Naive thymus-derived CD8-positive, alpha-beta T cell (primary cell): Measurements from ENCODE around the gene CACNA1I. TPM values are rescaled to one million over a fixed set of nuclear protein-coding genes. Genes with fewer than 3 reads are reported as not detected.

Experiments used
- ATAC-seq, 2 donors: fragments of 150-1000 bp; cut with Tn5 transposase in 1 of 2; sonication (Bioruptor Pico), chemical (Tn5 transposase) in 1 of 2; 1 replicate in 1 of 2; 2 replicates in 1 of 2; pipeline ENCODE4 v1.10.0; 2021; ENCODE audit warnings: mild to moderate bottlenecking in 2 of 2, moderate library complexity in 2 of 2
- POLR2A ChIA-PET: fragments of 350-600 bp; sonication (Branson Sonifier 250); formaldehyde crosslinking; loops from one replicate; lab custom pipeline; 2021; ENCODE audit warnings: antibody characterized with exemption; lab: Charles Lee
- DNase-seq, 10 donors: peaks; one replicate each; pipeline versions ENCODE4 v3.0.0 to v3.0.0-alpha.2; 2020 to 2022
- H3K27ac Mint-ChIP-seq, 10 donors: one replicate each; pipeline ENCODE4 v1.8.0; 2020 to 2022; ENCODE audit warnings: mild to moderate bottlenecking in 10 of 10, mixed read lengths in 10 of 10, moderate library complexity in 4 of 10, inconsistent platforms in 1 of 10
- H3K27me3 Mint-ChIP-seq, 5 donors: one replicate each; pipeline ENCODE4 v1.8.0; 2021 to 2022; ENCODE audit warnings: mixed read lengths in 5 of 5
- H3K36me3 Mint-ChIP-seq, 3 donors: one replicate each; pipeline ENCODE4 v1.8.0; 2020 to 2022; ENCODE audit warnings: mixed read lengths in 3 of 3, mild to moderate bottlenecking in 2 of 3, inconsistent platforms in 1 of 3
- H3K4me1 Mint-ChIP-seq, 4 donors: one replicate each; pipeline ENCODE4 v1.8.0; 2021 to 2022; ENCODE audit warnings: mixed read lengths in 4 of 4
- H3K4me3 Mint-ChIP-seq, 10 donors: one replicate each; pipeline ENCODE4 v1.8.0; 2020 to 2022; ENCODE audit warnings: mild to moderate bottlenecking in 10 of 10, mixed read lengths in 10 of 10, moderate library complexity in 6 of 10, inconsistent platforms in 1 of 10
- H3K9me3 Mint-ChIP-seq, 9 donors: one replicate each; pipeline ENCODE4 v1.8.0; 2020 to 2022; ENCODE audit warnings: mixed read lengths in 9 of 9, mild to moderate bottlenecking in 3 of 9, inconsistent platforms in 1 of 9, moderate library complexity in 1 of 9
- polyA plus RNA-seq, 3 donors: library from polyadenylated mRNA; unstranded; fragments of 300-500 nt; fragmentation: Illumina TruSeq; gene quantifications; one replicate each; pipeline ENCODE4 v1.2.3, GENCODE V29; 2021
- total RNA-seq, 8 experiments: library from RNA in 2 of 8; stranded (reverse) in 2 of 8; gene quantifications; one replicate each; pipeline ENCODE4 v1.2.3 and lab custom pipeline; 2021 to 2026

The CACNA1I gene
- total and polyA plus RNA-seq, 5 experiments from 2014 or later = 0.04 to 14.9 (median 0.33) TPM

DNA sequence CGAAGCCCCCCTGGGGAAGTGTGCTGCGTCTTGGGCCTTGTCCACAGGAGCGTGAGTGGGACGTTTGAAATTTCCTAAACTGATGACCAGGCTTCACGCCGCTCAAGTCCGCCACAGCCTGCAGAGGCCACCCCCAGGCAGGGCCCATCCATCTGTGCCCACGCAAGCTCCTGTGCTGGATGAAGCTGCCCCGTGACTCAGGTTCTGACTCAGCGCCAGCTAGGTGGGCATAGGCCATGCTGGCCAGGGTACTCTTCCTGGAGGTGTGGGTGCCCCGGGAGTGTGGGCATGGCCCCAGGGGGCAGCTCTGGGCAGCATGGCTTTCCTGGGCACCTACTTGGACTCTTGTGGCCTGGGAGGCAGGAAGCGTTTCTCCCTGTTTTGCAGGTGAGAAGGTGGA, 134.8 kb downstream of the CACNA1I start:
- Mint-ChIP-seq H3K9me3 (no peaks in the 10 kb centered on the region), H3K36me3 (no peaks in the 10 kb centered on the region), H3K4me3 (no peak overlapping the region), H3K4me1 (peaks cover 0 to 1% (median 0%) of the 10 kb centered on the region in 4 donors), H3K27me3 (peaks cover 0 to 8% (median 2%) of the 10 kb centered on the region in 5 donors), H3K27ac (no peak overlapping the region)
- POLR2A ChIA-PET = no interaction called here
- no peak for ATAC-seq
- no peak for DNase-seq

DNA sequence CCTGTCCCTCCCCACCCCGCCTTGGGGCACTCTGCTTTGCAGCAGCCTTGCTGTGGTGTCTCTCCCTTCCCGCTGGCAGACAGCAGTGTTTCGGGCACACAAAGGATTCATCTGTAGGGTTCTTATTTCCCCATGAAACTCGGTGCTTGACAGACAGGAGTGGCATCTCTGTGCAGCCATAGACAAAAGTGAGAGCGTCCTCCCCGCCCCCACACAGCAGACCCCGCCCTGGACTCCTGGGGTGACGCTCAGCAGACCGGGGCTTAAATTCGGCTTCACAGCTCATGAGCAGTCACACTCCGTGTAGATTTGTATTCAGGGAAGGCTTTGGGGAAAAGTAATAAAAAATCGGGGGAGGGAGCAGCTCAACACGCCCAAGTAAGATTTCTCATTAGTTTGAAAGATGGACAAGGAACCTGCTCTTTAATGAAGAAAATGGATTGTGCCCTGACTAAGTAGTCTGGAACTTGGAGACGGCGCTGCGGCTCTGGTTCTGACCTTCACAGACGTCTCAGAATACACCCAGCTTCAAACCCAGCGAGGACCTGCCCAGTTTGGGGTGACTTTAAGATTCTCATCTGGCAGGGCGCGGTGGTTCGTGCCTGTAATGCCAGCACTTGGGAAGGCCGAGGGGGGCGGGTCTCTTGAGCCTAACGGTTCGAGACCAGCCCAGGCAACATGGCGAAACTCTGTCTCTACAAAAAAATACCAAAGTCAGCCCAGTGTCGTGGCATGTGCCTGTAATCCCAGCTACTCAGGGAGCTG, 136.0 kb downstream of the CACNA1I start:
- Mint-ChIP-seq H3K9me3 (no peaks in the 10 kb centered on the region), H3K4me1 (peaks cover 0 to 1% (median 0%) of the 10 kb centered on the region in 4 donors), H3K36me3 (no peaks in the 10 kb centered on the region), H3K27me3 (peaks cover 0 to 13% (median 2%) of the 10 kb centered on the region in 5 donors), H3K27ac (no peak overlapping the region), H3K4me3 (no peak overlapping the region)
- ATAC-seq (no peak), DNase-seq (no peak)
- POLR2A ChIA-PET = no interaction called here

DNA sequence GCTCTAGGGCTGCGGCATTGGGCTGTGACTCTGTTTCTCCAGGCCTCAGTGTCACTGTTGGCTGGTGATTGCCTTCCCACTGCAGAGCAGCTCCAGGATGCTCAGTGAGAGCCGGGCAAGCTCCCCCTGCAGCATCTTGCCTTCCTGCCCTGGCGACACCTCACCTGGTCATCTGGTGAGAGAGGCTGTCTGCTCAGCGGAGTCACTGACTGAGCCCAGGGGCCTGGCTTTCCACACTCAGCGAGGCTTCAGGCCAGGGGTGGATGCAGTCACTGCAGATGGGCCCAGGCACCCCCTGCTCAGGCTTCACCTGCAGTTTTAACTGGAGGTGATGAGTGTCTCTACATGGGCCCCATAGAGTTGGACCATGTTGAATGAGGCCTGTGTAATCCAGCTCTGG, 136.8 kb downstream of the CACNA1I start:
- no peak overlapping the region for H3K4me3 Mint-ChIP-seq
- peaks cover 0 to 1% (median 0%) of the 10 kb centered on the region in 4 donors for H3K4me1 Mint-ChIP-seq
- peaks cover 0 to 13% (median 2%) of the 10 kb centered on the region in 5 donors for H3K27me3 Mint-ChIP-seq
- POLR2A ChIA-PET = no interaction called here
- DNase-seq = no peak
- H3K27ac Mint-ChIP-seq = no peak overlapping the region
- H3K36me3 Mint-ChIP-seq = no peaks in the 10 kb centered on the region
- no peaks in the 10 kb centered on the region for H3K9me3 Mint-ChIP-seq
- no peak for ATAC-seq

DNA sequence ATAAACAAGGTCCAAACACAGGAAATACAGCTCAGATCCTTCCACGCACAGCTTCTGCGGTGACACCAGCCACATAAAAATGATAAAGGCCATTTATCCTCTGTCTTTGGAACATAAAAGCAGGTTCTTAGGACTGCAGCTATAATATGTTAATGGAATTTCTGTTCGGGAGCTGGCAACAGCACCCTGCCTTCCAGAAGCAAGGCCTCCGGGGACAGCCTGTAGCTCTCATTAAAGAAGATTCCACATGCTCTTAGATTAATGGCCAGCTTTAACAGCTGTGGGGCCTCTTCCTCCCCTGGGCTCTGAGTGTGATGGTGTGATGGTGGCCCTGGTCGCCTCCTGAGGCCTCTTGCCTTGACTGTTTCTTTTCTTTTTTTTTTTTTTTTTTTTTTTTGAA, 137.3 kb downstream of the CACNA1I start:
- H3K27me3 Mint-ChIP-seq = peaks cover 0 to 13% (median 2%) of the 10 kb centered on the region in 5 donors
- ATAC-seq (no peak), DNase-seq (no peak)
- no peaks in the 10 kb centered on the region for H3K36me3 Mint-ChIP-seq
- no peak overlapping the region for H3K27ac Mint-ChIP-seq
- peaks cover 0 to 1% (median 0%) of the 10 kb centered on the region in 4 donors for H3K4me1 Mint-ChIP-seq
- no peaks in the 10 kb centered on the region for H3K9me3 Mint-ChIP-seq
- POLR2A ChIA-PET = interaction anchor here (0.7 kb wide), 1 partner anchor 51 kb away, joined by 4 read pairs; no protein-coding TSS in a partner anchor
- no peak overlapping the region for H3K4me3 Mint-ChIP-seq

DNA sequence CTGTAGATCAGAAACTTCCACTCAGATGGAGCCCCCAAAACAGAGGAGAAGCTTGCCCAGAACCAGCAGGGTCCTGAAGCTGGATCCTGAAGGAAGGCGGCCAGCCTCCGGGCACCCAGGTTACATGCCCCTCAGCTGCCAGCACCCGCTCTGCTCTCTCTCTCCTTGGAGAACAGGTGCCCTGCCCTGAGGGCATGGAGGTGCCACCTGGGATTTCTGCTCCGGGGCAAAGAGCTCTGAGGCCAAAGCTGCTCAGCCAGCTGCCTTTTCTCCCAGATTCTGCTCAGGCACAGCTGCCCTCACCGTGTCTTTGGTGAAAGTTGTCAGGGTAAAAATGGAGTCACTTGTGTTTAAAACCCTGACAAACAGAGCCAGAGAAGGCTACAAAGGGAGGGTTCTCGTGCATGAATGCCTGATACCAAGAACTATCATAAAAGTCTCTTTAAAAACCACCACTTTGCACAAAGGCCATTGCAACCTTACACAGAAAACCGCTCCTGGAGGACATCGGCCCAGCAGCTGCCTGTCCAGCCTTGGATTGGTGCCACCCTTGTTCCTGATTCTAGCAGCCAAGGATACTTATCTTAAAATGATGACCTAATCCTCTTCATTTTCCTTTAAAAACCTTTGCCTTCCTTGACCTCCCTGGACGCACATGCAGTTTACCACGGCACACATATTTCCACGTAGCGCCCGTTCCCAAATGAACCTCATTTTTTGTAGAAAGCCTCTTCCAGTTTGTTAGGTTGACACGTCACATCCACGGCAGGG, 140.0 kb downstream of the CACNA1I start:
- Mint-ChIP-seq H3K4me3 (no peak overlapping the region), H3K36me3 (no peaks in the 10 kb centered on the region), H3K9me3 (no peaks in the 10 kb centered on the region), H3K4me1 (peaks cover 0 to 1% (median 0%) of the 10 kb centered on the region in 4 donors), H3K27me3 (peaks cover 0 to 13% (median 1%) of the 10 kb centered on the region in 5 donors), H3K27ac (no peak overlapping the region)
- no peak for DNase-seq
- POLR2A ChIA-PET = no interaction called here
- ATAC-seq = no peak

DNA sequence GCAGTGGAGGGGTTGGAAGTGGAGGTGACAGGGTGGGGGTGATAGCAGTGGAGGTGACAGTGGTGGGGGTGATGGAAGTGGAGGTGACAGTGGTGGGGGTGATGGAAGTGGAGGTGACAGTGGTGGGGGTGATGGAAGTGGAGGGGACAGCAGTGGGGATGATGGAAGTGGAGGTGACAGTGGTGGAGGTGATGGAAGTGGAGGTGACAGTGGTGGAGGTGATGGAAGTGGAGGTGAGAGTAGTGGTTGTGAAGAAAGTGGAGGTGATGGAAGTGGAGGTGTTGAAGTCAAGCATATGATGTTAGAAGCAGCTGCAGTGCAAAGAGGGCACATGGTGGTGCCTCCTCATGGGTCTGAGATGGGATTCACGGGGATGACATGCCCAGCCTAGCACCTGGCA, 141.5 kb downstream of the CACNA1I start:
- Mint-ChIP-seq H3K27me3 (peaks cover 0 to 13% (median 1%) of the 10 kb centered on the region in 5 donors), H3K27ac (peak overlapping the region in 1 of 10 donors; percentile 53), H3K9me3 (no peaks in the 10 kb centered on the region), H3K4me1 (peaks cover 0 to 1% (median 0%) of the 10 kb centered on the region in 4 donors), H3K36me3 (no peaks in the 10 kb centered on the region), H3K4me3 (no peak overlapping the region)
- DNase-seq (no peak), ATAC-seq (no peak)
- POLR2A ChIA-PET = no interaction called here

DNA sequence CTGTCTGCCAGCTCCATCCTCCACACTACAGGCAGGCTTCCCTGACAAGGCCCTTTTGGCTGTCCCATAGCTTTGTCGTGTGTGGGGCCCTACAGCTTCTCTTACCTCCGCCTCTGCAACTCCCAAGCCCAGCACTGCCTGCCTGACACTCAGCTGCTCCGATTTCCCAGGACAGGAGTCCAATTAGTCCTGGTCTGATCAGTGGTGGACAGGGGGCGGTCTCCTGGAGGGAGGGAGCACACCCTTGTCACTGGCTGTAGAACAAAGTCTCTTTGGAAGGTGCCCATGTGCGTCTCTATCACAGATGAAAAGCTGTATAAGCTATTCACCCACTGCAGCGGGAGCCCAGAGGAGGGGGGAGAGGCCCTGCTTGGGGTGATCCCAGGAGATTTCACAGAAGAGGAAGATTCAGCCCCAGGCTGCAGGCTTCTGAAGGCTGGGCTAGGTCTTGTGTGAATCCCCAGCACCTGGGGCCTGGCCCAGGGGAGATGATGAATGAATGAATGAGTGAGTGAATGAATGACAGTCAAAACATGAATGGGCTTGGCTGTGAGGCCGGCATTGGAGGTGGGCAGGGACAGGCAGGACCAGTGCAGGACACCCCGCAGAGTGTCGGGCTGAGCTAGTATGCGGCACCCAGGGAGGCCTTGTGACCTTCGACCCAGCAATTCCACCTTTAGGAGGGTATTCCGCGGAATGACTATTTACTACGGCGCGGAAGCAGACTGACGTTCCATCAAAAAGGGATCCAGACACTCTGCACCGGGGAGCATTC, 142.4 kb downstream of the CACNA1I start:
- peaks cover 0 to 13% (median 1%) of the 10 kb centered on the region in 5 donors for H3K27me3 Mint-ChIP-seq
- no peak overlapping the region for H3K4me3 Mint-ChIP-seq
- H3K9me3 Mint-ChIP-seq = no peaks in the 10 kb centered on the region
- H3K27ac Mint-ChIP-seq = peak overlapping the region in 2 of 10 donors; percentile 38 to 55
- H3K4me1 Mint-ChIP-seq = peaks cover 0 to 1% (median 0%) of the 10 kb centered on the region in 4 donors
- no peak for DNase-seq
- H3K36me3 Mint-ChIP-seq = no peaks in the 10 kb centered on the region
- no peak for ATAC-seq
- POLR2A ChIA-PET = interaction anchor here (0.6 kb wide), 1 partner anchor 288 kb away, joined by 3 read pairs; no protein-coding TSS in a partner anchor

DNA sequence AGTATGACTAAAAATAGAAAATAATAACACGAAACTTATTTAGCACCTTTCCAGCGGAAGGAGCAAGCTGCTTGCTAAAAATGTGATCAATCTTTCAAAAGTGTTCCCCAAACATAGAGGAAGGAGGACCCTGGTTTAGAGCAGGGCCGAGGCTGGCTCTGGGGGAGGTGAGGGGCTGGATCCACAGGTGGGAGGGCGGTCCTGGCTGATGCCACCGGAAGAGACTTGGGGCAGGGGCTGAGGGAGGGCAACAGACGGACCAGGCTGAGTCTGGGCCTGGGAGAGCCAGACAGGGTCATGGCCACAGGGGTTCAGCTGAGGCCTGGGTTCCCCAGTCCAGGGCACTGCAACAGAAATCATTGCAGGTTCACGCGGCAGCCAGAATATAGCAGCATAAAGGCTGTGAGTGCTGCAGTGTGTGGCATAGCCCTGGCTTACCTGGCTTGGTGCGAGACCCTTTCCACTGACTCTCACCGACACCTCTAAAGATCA, 143.3 kb downstream of the CACNA1I start:
- peaks cover 0 to under 1% (median 0%) of the 10 kb centered on the region in 4 donors for H3K4me1 Mint-ChIP-seq
- H3K4me3 Mint-ChIP-seq = no peak overlapping the region
- no peak for ATAC-seq
- DNase-seq = peak in 1 of 10 donors; percentile 44
- no peaks in the 10 kb centered on the region for H3K36me3 Mint-ChIP-seq
- H3K9me3 Mint-ChIP-seq = no peaks in the 10 kb centered on the region
- peaks cover 0 to 13% (median 1%) of the 10 kb centered on the region in 5 donors for H3K27me3 Mint-ChIP-seq
- H3K27ac Mint-ChIP-seq = peak overlapping the region in 1 of 10 donors; percentile 12
- POLR2A ChIA-PET = no interaction called here

DNA sequence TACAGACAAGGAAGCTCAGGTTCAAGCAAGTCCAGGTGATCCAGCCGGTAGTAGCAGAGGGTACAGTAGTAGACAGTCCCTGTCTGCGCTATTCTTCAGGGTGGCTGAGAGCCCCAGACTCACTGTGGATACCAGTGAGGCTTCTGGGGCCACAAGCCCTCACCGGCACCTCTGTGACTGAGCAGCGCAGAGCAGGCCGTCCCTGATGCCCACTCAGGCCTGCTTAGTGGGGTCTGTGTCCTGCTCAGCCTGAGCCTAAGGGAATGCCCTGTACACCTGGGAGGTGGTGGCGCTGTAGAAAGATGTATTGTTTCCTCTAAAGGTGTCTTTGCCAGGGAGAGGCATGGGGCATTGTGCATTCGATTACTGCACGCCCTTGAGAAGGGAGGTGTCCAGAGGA, 143.8 kb downstream of the CACNA1I start:
- Mint-ChIP-seq H3K9me3 (no peaks in the 10 kb centered on the region), H3K27me3 (peaks cover 0 to 13% (median 1%) of the 10 kb centered on the region in 5 donors), H3K4me3 (no peak overlapping the region), H3K4me1 (no peaks in the 10 kb centered on the region), H3K36me3 (no peaks in the 10 kb centered on the region), H3K27ac (peak overlapping the region in 1 of 10 donors; percentile 12)
- peak in 1 of 10 donors; percentile 40 for DNase-seq
- POLR2A ChIA-PET = interaction anchor here (0.6 kb wide), 1 partner anchor 269 kb away, joined by 3 read pairs; no protein-coding TSS in a partner anchor
- ATAC-seq = no peak

DNA sequence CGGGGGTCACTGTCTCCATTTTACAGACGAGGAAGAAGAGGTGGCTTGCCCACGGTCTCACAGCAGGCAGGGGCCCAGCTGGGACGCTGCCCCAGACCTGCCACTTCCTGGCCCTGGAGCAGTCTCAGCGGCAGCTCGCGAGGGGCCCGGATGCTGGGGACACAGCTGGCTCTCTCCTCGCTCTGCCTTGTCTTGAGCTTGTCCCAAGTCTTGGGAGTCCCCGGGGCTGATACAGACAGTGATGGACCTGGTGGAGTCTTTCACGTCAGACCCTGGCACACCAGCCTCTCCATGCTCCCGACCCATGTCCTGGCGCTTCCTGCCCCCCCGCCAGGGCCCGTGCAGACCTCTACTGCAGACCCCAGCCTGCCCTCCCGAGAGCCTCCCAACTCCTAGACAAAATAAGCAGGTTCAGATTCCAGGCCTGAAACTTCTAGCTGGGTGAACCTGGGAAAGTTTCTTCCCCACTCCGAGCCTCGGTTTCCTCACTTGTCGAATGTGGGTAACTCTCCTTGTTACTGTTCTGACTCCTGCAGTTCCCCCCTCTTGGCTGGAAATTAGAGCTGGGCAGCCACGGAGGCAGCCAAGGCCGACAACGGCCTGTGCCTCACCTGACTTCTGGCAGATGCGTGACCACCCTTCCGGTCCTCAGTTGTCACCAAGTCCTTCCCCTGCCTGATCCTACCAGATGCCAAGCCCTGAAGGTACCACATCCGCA, 145.4 kb downstream of the CACNA1I start:
- H3K36me3 Mint-ChIP-seq = no peaks in the 10 kb centered on the region
- peak overlapping the region in 1 of 10 donors; percentile 42 for H3K27ac Mint-ChIP-seq
- no peak for ATAC-seq
- peak in 1 of 10 donors; percentile 52 for DNase-seq
- POLR2A ChIA-PET = no interaction called here
- no peak overlapping the region for H3K4me3 Mint-ChIP-seq
- H3K9me3 Mint-ChIP-seq = no peaks in the 10 kb centered on the region
- H3K4me1 Mint-ChIP-seq = no peaks in the 10 kb centered on the region
- peaks cover 0 to 1% (median 0%) of the 10 kb centered on the region in 5 donors for H3K27me3 Mint-ChIP-seq

DNA sequence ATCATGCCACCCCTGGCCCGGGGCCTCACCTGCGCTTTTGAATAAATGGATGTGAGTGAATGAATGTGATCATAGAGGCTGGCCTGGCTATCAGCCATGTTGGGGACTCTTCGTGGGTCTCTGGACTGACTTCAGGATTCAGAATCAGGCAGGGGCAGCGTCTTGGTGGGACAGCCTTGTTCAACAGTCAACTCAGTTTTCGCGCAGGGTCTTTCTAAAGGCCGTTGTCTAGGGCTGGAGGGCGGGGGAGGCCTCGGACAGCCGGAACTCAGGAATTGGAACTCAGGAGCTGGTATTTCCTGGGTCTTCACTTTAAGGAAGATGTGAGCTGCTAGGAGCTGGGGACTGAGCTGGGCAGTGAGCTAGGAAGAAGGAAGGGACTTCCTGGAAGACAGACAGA, 146.0 kb downstream of the CACNA1I start:
- no peak overlapping the region for H3K4me3 Mint-ChIP-seq
- DNase-seq = peak in 1 of 10 donors; percentile 22
- peaks cover 0 to 1% (median 0%) of the 10 kb centered on the region in 5 donors for H3K27me3 Mint-ChIP-seq
- H3K36me3 Mint-ChIP-seq = no peaks in the 10 kb centered on the region
- peak overlapping the region in 2 of 10 donors; percentile 58 to 62 for H3K27ac Mint-ChIP-seq
- H3K4me1 Mint-ChIP-seq = no peaks in the 10 kb centered on the region
- POLR2A ChIA-PET = no interaction called here
- ATAC-seq = no peak
- H3K9me3 Mint-ChIP-seq = no peaks in the 10 kb centered on the region
